GM10248 (cell line): ENCODE data around the gene OSBPL10.

Experiments
- CTCF ChIA-PET: fragments of 300-600 bp; sonication (Branson Sonifier 250); formaldehyde crosslinking; extraction: SDS; loops from one replicate; lab custom pipeline; 2021; ENCODE audit warnings: antibody characterized with exemption; lab: Yijun Ruan, JAX
- POLR2A ChIA-PET: fragments of 350-650 bp; sonication (Branson Sonifier 250); formaldehyde crosslinking; extraction: SDS; loops from one replicate; lab custom pipeline; 2020; ENCODE audit warnings: antibody characterized with exemption; lab: Yijun Ruan, JAX
- DNase-seq: peaks from one replicate; pipeline ENCODE4 v3.0.0; 2012; ENCODE audit errors: extremely low spot score
- TF ChIP-seq, protein P1 (sequence below): IDR thresholded peaks from 2 replicates; pipeline ENCODE4 v1.5.1; 2012; ENCODE audit warnings: mild to moderate bottlenecking, low read depth; ENCODE audit errors: extremely low read depth, missing control alignments, control extremely low read depth

OSBPL10 gene

GRCh38 chr3:31848163-31848818, 132.8 kb downstream of the OSBPL10 start:
- ChIA-PET POLR2A (no interaction called here), CTCF (no interaction called here)
- TF ChIP-seq, protein P1, sequence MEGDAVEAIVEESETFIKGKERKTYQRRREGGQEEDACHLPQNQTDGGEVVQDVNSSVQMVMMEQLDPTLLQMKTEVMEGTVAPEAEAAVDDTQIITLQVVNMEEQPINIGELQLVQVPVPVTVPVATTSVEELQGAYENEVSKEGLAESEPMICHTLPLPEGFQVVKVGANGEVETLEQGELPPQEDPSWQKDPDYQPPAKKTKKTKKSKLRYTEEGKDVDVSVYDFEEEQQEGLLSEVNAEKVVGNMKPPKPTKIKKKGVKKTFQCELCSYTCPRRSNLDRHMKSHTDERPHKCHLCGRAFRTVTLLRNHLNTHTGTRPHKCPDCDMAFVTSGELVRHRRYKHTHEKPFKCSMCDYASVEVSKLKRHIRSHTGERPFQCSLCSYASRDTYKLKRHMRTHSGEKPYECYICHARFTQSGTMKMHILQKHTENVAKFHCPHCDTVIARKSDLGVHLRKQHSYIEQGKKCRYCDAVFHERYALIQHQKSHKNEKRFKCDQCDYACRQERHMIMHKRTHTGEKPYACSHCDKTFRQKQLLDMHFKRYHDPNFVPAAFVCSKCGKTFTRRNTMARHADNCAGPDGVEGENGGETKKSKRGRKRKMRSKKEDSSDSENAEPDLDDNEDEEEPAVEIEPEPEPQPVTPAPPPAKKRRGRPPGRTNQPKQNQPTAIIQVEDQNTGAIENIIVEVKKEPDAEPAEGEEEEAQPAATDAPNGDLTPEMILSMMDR, result no peak

DNA sequence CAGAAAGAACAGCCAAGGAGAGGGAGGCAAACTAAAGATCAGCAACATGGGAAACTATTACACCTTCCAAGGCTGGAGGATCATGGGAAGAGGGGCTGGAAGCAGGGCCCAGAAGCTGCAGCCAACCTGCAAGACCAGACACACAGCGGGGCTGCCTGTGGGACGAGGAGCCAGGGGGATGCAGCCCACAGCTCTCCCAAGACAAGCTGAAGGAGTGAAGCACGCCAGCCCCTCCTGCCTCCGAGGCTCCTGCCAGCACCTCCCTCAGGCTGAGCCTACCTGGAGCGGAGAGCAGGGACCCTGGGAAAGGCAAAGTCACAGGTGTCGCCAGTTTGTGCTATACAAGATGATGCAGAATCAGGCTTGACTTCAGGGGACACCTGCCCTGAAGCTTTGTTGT, 133.3 kb downstream of the OSBPL10 start:
- DNase-seq, result no peak
- POLR2A ChIA-PET, result no interaction called here
- TF ChIP-seq, protein P1, result no peak
- CTCF ChIA-PET, result no interaction called here

More at GRCh38 chr3:31848163-31848818, 132.8 kb downstream of the OSBPL10 start:
- no peak for DNase-seq

DNA sequence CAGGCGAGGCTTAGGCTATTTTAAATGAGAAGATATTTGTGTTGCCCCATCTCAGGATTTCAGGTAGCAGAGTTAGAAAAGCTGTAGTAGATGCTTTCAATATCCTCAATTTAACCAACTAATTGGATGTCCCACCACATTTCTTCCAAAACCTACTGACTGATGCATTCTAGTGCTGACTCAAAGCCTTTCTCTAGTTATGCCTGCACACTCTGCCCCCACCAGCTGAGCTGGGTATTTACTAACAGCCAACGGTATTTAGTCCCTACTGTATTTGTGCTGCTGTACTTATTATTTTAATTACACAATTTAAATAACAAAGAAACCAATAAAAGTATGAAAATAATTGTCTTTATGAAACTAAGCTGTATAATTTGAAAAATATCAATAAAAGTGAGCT, 139.5 kb downstream of the OSBPL10 start:
- TF ChIP-seq, protein P1, result no peak
- ChIA-PET POLR2A (no interaction called here), CTCF (no interaction called here)
- DNase-seq, result no peak

DNA sequence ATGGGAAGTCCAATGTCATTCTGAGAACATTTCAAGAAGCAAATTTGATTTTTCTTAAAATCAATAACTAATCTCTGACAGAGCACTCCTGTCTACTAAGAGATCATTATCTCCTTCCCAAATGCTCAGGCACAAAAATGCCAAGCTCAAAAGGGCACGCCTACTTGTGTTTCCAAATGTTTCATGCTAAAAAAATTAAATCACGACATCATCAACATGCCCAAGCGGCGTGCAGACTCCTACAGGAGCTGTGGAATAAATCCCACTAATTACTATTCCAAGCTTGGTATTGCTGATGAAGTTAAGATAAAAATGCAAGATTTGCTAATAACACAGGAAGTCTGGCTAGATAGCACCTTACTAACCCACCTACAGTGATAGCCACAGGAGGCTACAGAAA, 140.8 kb downstream of the OSBPL10 start:
- POLR2A ChIA-PET, result no interaction called here
- CTCF ChIA-PET, result no interaction called here
- TF ChIP-seq, protein P1, result no peak
- DNase-seq, result no peak

DNA sequence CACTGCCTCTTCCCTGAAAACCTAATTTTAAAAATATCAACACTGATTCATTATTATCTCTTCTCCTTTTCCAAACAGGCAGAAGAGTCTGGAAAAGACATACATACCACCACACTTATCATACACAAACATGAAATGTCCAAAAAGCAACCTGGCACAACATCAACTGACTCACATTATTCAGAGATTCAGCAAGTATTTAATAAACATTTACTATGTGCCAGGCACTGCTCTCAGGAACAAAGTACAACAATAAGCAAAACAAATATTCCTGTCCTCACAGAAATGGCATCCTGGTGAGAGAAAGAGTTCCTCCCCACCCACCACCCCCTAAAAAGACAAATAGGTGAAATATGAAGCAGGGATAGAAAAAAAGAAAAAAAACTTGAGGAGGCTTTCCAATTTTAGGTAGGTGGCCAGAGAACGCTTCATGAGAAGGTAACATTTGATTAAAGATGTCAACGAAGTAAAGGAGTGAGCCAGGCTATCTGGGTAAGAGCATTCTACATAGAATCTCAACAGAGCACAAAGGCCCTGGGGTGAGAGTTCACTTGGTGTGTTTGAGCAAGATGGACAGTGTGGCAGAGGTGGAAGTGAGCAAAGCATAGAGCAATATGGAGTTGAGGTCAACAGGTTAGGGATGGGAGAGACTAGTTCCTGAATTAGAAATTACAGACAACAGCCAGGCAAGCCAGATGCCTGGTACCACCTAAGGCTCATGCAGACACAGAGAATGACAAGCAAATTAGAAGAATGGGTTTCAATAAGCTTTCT, 141.7 kb downstream of the OSBPL10 start:
- CTCF ChIA-PET, result interaction anchor here (0.9 to 1.2 kb wide), 2 partner anchors 23 to 29 kb away, joined by 3 read pairs; no protein-coding TSS in a partner anchor
- DNase-seq, result no peak
- TF ChIP-seq, protein P1, result no peak
- POLR2A ChIA-PET, result no interaction called here

- CTCF ChIA-PET, result no interaction called here
- POLR2A ChIA-PET, result no interaction called here
- no peak for DNase-seq
- TF ChIP-seq, protein P1, result no peak
These were observed 144.7 kb downstream of the OSBPL10 start for GRCh38 chr3:31836131-31837075.
